GM21825 (cell line): ENCODE measurements around the gene DSG3.

Experiments used
- ATAC-seq: cut with Tn5 transposase; IDR thresholded peaks from one replicate; pipeline ENCODE4 v1.9.1; 2021; ENCODE audit warnings: mild to moderate bottlenecking, moderate library complexity; ENCODE audit not compliant: unreplicated experiment

The DSG3 gene

DNA sequence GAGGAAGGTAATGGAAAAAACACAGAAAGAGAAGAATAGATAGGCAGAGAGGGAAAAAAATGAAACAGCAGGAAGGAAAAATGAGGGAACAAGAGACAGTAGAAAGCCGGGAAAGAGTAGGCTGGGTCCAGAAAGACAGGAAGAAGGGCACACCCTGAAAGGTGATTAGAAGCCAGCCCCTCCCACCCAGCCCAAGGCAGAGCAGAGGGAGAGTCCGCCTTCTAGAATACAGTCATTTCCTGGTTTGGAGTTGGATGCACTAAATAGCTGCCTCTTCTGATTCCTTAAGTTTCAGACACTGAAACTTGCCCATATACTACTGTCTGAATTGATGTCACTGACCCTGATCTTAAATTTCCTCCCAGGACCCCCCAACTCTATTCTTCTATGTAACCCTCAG lies 17.9 kb upstream of the DSG3 start:
- no peak for ATAC-seq

GRCh38 chr18:31430072-31430471 lies 17.5 kb upstream of the DSG3 start:
- no peak for ATAC-seq

- no peak for ATAC-seq
These were observed 17.0 kb upstream of the DSG3 start for GRCh38 chr18:31430554-31430953.

- no peak for ATAC-seq
These were observed 15.2 kb upstream of the DSG3 start for GRCh38 chr18:31432316-31432715.

- no peak for ATAC-seq
These were observed 10.7 kb upstream of the DSG3 start for GRCh38 chr18:31436825-31437224.

- ATAC-seq: no peak
These were observed 9.1 kb upstream of the DSG3 start for GRCh38 chr18:31438402-31438801.

DNA sequence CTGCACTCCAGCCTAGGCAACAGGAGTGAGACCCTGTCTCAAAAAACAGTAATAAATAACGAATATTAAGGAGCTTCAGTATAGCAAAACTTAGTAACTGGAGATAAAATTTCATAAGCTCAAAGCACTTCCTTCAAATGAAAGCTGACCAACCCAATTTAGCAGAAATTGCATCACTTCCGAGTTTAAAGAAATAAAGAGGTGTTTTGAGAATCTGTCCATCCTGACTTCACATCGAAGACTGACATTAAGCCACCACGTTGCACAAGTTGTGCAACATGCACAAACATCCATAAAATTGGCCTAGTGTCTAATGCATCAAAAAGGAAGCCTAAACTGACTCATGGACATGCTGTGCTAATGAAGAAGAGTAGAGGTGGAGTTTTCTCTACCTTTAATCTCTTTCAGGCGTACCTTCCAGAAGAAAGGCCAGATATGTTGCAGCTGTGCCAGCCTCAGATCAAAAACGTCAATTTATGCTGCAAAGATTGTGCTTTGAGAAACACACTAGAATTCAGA lies 7.7 kb upstream of the DSG3 start:
- ATAC-seq: no peak

DNA sequence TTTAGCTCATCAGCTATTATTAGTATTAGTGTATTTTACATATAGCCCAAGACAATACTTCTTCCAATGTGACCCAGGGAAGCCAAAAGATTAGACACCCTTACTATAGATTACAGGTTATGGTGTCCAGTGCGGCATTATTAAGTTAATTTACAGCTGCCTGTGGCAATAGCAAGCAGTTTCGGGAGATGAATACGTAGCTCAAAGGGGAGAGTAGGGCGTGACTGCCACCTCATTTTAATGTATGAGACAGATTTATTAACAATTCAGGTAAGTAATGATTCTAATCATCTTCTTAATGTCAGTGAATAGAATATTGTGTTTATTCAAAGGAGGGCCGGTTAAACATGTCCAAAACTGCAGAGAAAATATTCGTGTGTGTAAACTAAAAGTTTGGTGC lies 6.8 kb upstream of the DSG3 start:
- no peak for ATAC-seq

GRCh38 chr18:31441493-31441892 lies 6.0 kb upstream of the DSG3 start:
- no peak for ATAC-seq

GRCh38 chr18:31444142-31444541 lies 3.4 kb upstream of the DSG3 start:
- no peak for ATAC-seq

GRCh38 chr18:31445908-31446307 lies 1.6 kb upstream of the DSG3 start:
- ATAC-seq: no peak

- ATAC-seq: no peak
These were observed 687 bp upstream of the DSG3 start for GRCh38 chr18:31446854-31447253.

GRCh38 chr18:31450409-31450808 lies 2.9 kb downstream of the DSG3 start:
- no peak for ATAC-seq

DNA sequence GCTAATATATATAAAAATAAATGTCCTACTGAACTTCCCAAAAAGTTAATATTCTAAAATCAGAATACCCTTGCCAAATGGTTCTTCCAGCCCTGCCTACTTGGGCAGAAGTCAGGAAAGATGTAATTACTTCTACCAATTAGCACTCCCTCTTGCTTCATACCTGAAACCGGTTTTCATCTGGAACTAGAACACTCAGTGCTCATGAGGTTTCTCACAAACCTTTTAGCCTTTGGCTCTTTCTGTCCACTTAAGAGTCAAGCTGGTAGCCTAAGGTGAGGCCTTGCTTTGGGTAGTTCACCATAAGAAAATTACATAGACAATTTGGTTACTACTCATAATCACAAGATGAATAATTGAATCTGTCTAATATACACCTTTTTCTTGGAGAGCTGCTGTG lies 4.1 kb downstream of the DSG3 start:
- no peak for ATAC-seq

GRCh38 chr18:31454066-31454708 lies 6.6 kb downstream of the DSG3 start:
- ATAC-seq: no peak

DNA sequence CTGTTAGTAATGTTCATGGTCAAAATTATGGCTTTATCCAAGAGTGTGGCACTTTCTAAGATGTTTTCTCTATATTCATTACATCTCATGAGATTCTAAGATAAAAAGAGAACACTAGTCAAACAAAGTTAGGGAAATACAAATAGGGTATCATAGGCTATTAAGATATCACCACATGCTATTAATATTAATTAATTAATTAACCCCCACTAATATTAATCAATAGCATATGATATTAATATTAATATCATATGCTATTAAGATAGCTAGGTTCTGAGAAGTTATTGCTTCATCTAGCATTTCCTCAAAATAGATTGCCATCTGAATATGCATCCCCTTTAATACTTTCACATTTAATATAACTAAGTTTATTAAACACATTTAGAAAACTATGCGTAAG lies 22.1 kb downstream of the DSG3 start:
- no peak for ATAC-seq

DNA sequence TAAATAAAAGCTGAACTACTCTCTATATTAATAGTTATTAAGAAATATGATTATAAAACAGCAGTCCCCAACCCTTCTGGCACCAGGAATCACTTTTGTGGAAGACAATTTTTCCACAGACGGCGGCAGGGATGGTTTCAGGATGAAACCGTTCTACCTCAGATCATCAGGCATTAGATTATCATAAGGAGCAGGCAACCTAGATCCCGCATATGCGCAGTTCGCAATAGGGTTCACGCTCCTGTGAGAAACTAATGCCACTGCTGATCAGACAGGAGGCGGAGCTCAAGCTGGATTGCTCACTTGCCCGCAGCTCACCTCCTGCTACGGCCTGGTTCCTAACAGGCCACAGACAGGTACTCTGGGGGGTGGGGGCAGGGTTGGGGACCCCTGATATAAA lies 31.1 kb downstream of the DSG3 start:
- no peak for ATAC-seq

DNA sequence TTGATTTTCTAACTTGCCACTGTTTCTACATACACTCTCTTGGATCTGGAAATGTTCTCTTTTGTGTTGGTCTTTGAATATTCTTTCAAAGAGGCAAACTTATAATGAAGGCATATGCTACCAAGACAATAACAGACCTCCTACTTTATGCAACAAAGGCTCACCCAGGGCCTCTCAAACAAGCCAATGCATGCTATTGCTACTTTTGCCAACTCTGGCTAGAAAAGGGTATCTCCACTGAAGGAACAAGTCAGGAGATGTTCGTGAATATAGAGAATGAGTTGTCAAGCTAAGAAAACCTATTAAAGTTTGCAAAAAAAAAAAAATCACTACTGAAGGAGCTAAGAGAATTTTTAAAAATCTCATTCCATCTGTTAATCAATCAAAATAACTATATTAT lies 34.5 kb downstream of the DSG3 start:
- ATAC-seq: no peak

DNA sequence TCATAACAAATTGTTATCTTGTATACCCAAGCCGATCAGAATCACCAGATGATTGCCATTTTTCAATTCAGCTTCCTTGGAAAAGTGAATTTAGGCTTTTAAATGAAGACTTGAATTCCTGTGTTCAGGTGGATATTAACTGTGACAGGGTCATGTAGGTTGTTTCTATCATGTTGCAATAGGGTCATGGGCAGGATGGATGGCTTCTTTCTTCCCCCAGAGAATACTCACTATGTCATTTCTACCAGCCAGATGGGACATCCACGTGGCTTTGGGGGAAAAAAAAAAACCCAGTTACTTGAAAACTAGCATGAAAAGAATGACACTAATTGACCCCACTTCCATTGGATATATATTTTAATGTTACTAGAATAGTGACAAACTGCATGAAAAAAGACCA lies 35.9 kb downstream of the DSG3 start:
- no peak for ATAC-seq

DNA sequence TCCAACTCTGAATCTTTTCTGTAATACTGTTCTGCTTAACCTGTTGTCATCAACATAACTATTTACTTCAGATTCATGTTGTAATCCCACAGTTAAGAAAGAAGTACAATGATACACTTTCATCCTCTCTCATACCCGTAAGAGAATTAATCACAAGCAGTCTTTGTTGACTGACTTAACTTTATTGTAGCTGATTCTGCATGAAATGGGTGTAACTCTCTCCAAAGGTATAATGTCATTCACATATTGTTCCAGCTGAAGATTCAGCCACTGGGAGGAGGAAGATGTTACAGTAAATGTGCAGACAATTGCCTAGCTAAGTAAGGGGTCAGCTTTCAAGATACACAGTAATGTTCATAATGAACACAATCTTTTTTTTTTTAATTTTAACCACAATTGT lies 36.9 kb downstream of the DSG3 start:
- ATAC-seq: no peak

DNA sequence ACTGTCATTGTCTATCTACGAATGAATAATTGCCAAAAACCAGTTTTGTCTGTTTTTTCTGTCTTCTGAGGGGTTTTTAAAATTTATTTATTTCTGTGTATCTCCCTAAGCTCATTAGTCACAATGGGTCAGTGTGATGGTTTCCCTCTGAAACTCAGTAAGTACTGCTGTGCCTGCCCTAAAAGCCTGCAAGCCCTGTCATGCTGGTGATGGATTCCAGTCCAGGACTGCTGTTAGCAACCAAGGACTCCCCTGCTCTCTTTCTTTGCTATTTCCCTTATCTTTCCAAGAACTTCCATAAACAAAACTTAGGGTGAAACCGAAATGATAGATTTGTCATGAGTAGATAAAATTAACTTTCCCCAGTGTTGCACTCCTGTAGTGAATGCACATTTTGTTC lies 38.6 kb downstream of the DSG3 start:
- no peak for ATAC-seq

GRCh38 chr18:31487246-31488015 lies 39.9 kb downstream of the DSG3 start:
- ATAC-seq: no peak

- no peak for ATAC-seq
These were observed 41.8 kb downstream of the DSG3 start for GRCh38 chr18:31489311-31489710.
